HG02938 (cell line): ENCODE data around the gene UCHL5.
"Not testable (repeated sequence)": the region's sequence is repeated elsewhere in the genome, so short reads cannot be mapped to it uniquely, and the experiment has no call there.

Experiments used
- ATAC-seq: cut with Tn5 transposase; IDR thresholded peaks from one replicate; pipeline ENCODE4 v1.9.1; 2021; ENCODE audit warnings: mild to moderate bottlenecking, moderate library complexity; ENCODE audit not compliant: unreplicated experiment

The UCHL5 gene

GRCh38 chr1:193013005-193013404, 46.2 kb downstream of the UCHL5 start:
- ATAC-seq, result no peak

GRCh38 chr1:193011406-193011805, 47.8 kb downstream of the UCHL5 start:
- no peak for ATAC-seq

GRCh38 chr1:193009501-193009900, 49.7 kb downstream of the UCHL5 start:
- ATAC-seq, result no peak

- no peak for ATAC-seq
Measured at GRCh38 chr1:193005785-193006184, 53.4 kb downstream of the UCHL5 start.

- ATAC-seq, result no peak
Measured at GRCh38 chr1:192998536-192998935, 60.6 kb downstream of the UCHL5 start.

- no peak for ATAC-seq
Measured at GRCh38 chr1:192994141-192994540, 65.0 kb downstream of the UCHL5 start.

- no peak for ATAC-seq
Measured at GRCh38 chr1:192993426-192994085, 65.6 kb downstream of the UCHL5 start.

GRCh38 chr1:192986748-192987334, 72.3 kb downstream of the UCHL5 start:
- ATAC-seq, result not testable (repeated sequence)

GRCh38 chr1:192986110-192986747, 72.9 kb downstream of the UCHL5 start:
- ATAC-seq, result no peak

- no peak for ATAC-seq
Measured at GRCh38 chr1:192984080-192984479, 75.1 kb downstream of the UCHL5 start.

GRCh38 chr1:192983349-192983980, 75.7 kb downstream of the UCHL5 start:
- peak; percentile 92 for ATAC-seq

GRCh38 chr1:192980856-192981255, 78.3 kb downstream of the UCHL5 start:
- ATAC-seq, result no peak

GRCh38 chr1:192980334-192980733, 78.8 kb downstream of the UCHL5 start:
- not testable (repeated sequence) for ATAC-seq

GRCh38 chr1:192979542-192979941, 79.6 kb downstream of the UCHL5 start:
- ATAC-seq, result no peak

GRCh38 chr1:192978195-192978710, 80.9 kb downstream of the UCHL5 start:
- ATAC-seq, result no peak

GRCh38 chr1:192977089-192977706, 82.0 kb downstream of the UCHL5 start:
- ATAC-seq, result no peak

- ATAC-seq, result no peak
Measured at GRCh38 chr1:192976576-192976975, 82.6 kb downstream of the UCHL5 start.

GRCh38 chr1:192974701-192975100, 84.5 kb downstream of the UCHL5 start:
- no peak for ATAC-seq

GRCh38 chr1:192973988-192974387, 85.2 kb downstream of the UCHL5 start:
- ATAC-seq, result no peak

- ATAC-seq, result no peak
Measured at GRCh38 chr1:192973202-192973601, 86.0 kb downstream of the UCHL5 start.

GRCh38 chr1:192969091-192969490, 90.1 kb downstream of the UCHL5 start:
- ATAC-seq, result no peak
